Heart left ventricle (tissue), 16 donors: ENCODE data around the gene CDH13. TPM values are rescaled to one million over a fixed set of nuclear protein-coding genes. Genes with fewer than 3 reads are reported as not detected.

Experiments
- ATAC-seq, 4 donors: fragments of 200-7000 bp; cut with Tn5 transposase; one replicate each; pipeline ENCODE4 v1.9.1; 2020 to 2022; ENCODE audit warnings: moderate library complexity in 4 of 4, mild to moderate bottlenecking in 3 of 4, moderate number of reproducible peaks in 1 of 4
- DNase-seq, 5 donors: peaks; one replicate each; pipeline ENCODE4 v3.0.0-alpha.2; 2020
- H3K27ac ChIP-seq, 12 donors: fragments of 200-600 bp; sonication (generic) in 4 of 12; one replicate each; pipeline versions ENCODE4 v1.5.0 to v1.8.0; 2016 to 2022; ENCODE audit warnings: mild to moderate bottlenecking in 2 of 12
- H3K27me3 ChIP-seq, 9 donors: fragments of 200-600 bp; sonication (generic) in 2 of 9; one replicate each; pipeline versions ENCODE4 v1.5.1 to v1.8.0; 2016 to 2022; ENCODE audit warnings: mild to moderate bottlenecking in 3 of 9
- H3K36me3 ChIP-seq, 9 donors: fragments of 200-600 bp; sonication (generic) in 2 of 9; one replicate each; pipeline versions ENCODE4 v1.5.0 to v1.8.0; 2018 to 2022; ENCODE audit warnings: mild to moderate bottlenecking in 2 of 9
- H3K4me1 ChIP-seq, 12 donors: fragments of 200-600 bp; sonication (generic) in 4 of 12; one replicate each; pipeline versions ENCODE4 v1.5.0 to v1.8.0; 2016 to 2022; ENCODE audit warnings: mild to moderate bottlenecking in 3 of 12
- H3K4me3 ChIP-seq, 12 donors: fragments of 200-600 bp; sonication (generic) in 4 of 12; one replicate each; pipeline versions ENCODE4 v1.5.0 to v1.8.0; 2017 to 2022; ENCODE audit warnings: mild to moderate bottlenecking in 9 of 12, moderate library complexity in 4 of 12
- H3K9me3 ChIP-seq, 12 donors: fragments of 200-600 bp; sonication (generic) in 4 of 12; one replicate each; pipeline versions ENCODE4 v1.5.0 to v1.8.0; 2016 to 2022; ENCODE audit warnings: mild to moderate bottlenecking in 1 of 12
- CTCF ChIP-seq, 12 donors: fragments of 200-600 bp; sonication (generic) in 4 of 12; IDR thresholded peaks; one replicate each; pipeline versions ENCODE4 v1.5.0 to v1.8.0; 2018 to 2022; ENCODE audit warnings: antibody characterized with exemption in 12 of 12, mild to moderate bottlenecking in 5 of 12
- POLR2A ChIP-seq, 2 donors: fragments of 450-650 bp; IDR thresholded peaks; one replicate each; pipeline ENCODE4 v1.6.1; 2017; ENCODE audit warnings: antibody characterized with exemption in 2 of 2, mild to moderate bottlenecking in 2 of 2, moderate library complexity in 2 of 2
- WGBS, 4 donors: extraction: QIAGEN DNeasy Blood & Tissue Kit in 2 of 4; methylation state at CpG; one replicate each; pipeline versions ENCODE4 v1.1.5 to v1.1.7; 2013 to 2018; 5-methylcytosine and 5-hydroxymethylcytosine counted together
- intact Hi-C, 10 donors: fragments of 100-400 bp; cut with DNase I; formaldehyde crosslinking; loops; one replicate each; pipeline versions ENCODE4 v1.11.1 to v1.14.2; 2022
- polyA plus RNA-seq, 2 donors: library from polyadenylated mRNA; stranded (reverse); fragments of 200-250 nt; gene quantifications; one replicate each; pipeline ENCODE4 v1.2.3, GENCODE V29; 2013
- total RNA-seq, 9 donors: library from RNA; depleted of rRNA in 2 of 9; stranded (reverse); fragments of >200 nt in 2 of 9; fragmentation: NEBNext Ultra II Directional in 3 of 9; extraction: Animal tissue kit (Norgen Biotek cat#: 25700) in 3 of 9; gene quantifications; one replicate each; pipeline versions ENCODE4 v1.1.0 to v1.2.4, GENCODE V29; 2016 to 2023
- donor health status: ischemic (EF 13 %, LVEDD 7.1; RV severe dilation, severe dysfunction).
- donor health status: healthy with polysubstance abuse.
- donor health status: DM: no; HTN: yes; CAD: no.
- donor health status: DM: no; HTN: no; CAD: no.
- donor health status: ischemic (EF 25% LVEDD 6.9; RV normal size, moderate dysfunction).
- donor health status: ischemic (EF 25% LVEDD 5.7; RV mildly dilated, moderate dysfunction).
- donor health status: healthy.
- donor health status: DM: yes; HTN: yes; CAD: no.
- donor health status: ischemic (EF 35%, LVEDD 5.7; RV mildly dilated, moderate dysfunction).
- donor health status: nonischemic (EF 11% LVEDD 7.7; RV severe dilation, severe dysfunction).
- donor health status: DM: yes; HTN: yes; CAD: no.
- donor health status: PGD.
- donor health status: ischemic (EF 29% LVEDD 5.4; RV normal size, mild dysfunction).
- donor health status: nonischemic (EF 23%, LVEDD 6.1; RV moderate dilation, normal function).

Gene CDH13
- total and polyA plus RNA-seq, 11 donors = 15.0 to 172 (median 137) TPM

- Histone ChIP-seq H3K9me3 (no peaks in the 10 kb centered on the region), H3K27ac (no peak overlapping the region), H3K4me3 (no peak overlapping the region), H3K27me3 (no peaks in the 10 kb centered on the region), H3K4me1 (peaks cover 0 to 9% (median 0%) of the 10 kb centered on the region in 12 donors), H3K36me3 (no peaks in the 10 kb centered on the region)
- DNase-seq = no peak
- TF ChIP-seq POLR2A (IDR thresholded peaks at IDR 0.05) (no peak), CTCF (IDR thresholded peaks at IDR 0.05) (no peak)
- intact Hi-C loops = no loop called here
- peak in 1 of 4 donors; percentile 58 for ATAC-seq
These were observed 419.0 kb downstream of the CDH13 start for GRCh38 chr16:83045790-83046189.

GRCh38 chr16:83046664-83047063, 419.9 kb downstream of the CDH13 start:
- intact Hi-C loops = no loop called here
- Histone ChIP-seq H3K4me1 (peaks cover 0 to 9% (median 0%) of the 10 kb centered on the region in 12 donors), H3K4me3 (no peak overlapping the region), H3K36me3 (no peaks in the 10 kb centered on the region), H3K27ac (no peak overlapping the region), H3K9me3 (no peaks in the 10 kb centered on the region), H3K27me3 (no peaks in the 10 kb centered on the region)
- TF ChIP-seq POLR2A (IDR thresholded peaks at IDR 0.05) (no peak), CTCF (IDR thresholded peaks at IDR 0.05) (no peak)
- 41 to 65% (median 49%) methylated on average over 2 of the region's 2 CpGs for WGBS, 4 donors
- DNase-seq (no peak), ATAC-seq (peak in 1 of 4 donors; percentile 27)

DNA sequence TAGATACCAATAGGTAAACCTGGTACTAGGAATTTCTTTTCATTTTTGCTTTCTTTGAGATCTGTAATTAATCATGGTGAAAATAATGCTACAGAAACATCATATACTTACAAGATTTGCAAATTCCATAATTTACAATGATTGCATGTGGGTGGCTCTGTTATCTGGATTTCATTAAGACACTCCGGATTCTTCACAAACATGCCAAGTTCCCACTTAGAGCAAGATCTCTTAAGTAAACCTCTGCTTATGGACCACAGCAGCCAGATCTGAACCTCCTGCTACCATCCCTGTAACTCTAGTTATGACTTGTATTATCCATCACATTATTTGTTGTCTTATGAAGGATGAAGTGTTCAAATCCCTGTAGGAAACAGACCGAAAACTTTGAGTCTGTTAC, 424.7 kb downstream of the CDH13 start:
- ATAC-seq = no peak
- 89 to 97% (median 94%) methylated on average over 2 of the region's 2 CpGs for WGBS, 4 donors
- no peak for DNase-seq
- no peaks in the 10 kb centered on the region for H3K9me3 ChIP-seq
- intact Hi-C loops = no loop called here
- H3K27me3 ChIP-seq = no peaks in the 10 kb centered on the region
- no peak overlapping the region for H3K27ac ChIP-seq
- peaks cover 0 to 5% (median 0%) of the 10 kb centered on the region in 12 donors for H3K4me1 ChIP-seq
- H3K4me3 ChIP-seq = no peak overlapping the region
- no peak for TF ChIP-seq CTCF (IDR thresholded peaks at IDR 0.05)
- no peak for TF ChIP-seq POLR2A (IDR thresholded peaks at IDR 0.05)
- H3K36me3 ChIP-seq = no peaks in the 10 kb centered on the region

GRCh38 chr16:83054283-83054682, 427.5 kb downstream of the CDH13 start:
- no peak for DNase-seq
- 89 to 93% (median 92%) methylated on average over 2 of the region's 2 CpGs for WGBS, 4 donors
- no peaks in the 10 kb centered on the region for H3K36me3 ChIP-seq
- intact Hi-C loops = no loop called here
- H3K27me3 ChIP-seq = no peaks in the 10 kb centered on the region
- no peaks in the 10 kb centered on the region for H3K9me3 ChIP-seq
- no peak for ATAC-seq
- H3K27ac ChIP-seq = no peak overlapping the region
- no peak overlapping the region for H3K4me3 ChIP-seq
- no peaks in the 10 kb centered on the region for H3K4me1 ChIP-seq
- TF ChIP-seq POLR2A (IDR thresholded peaks at IDR 0.05) = no peak
- TF ChIP-seq CTCF (IDR thresholded peaks at IDR 0.05) = no peak
